Osteoblast (primary cell): ENCODE results near the gene CPEB3. TPM values are rescaled to one million over a fixed set of nuclear protein-coding genes. Genes with fewer than 3 reads are reported as not detected.

Experiments
- DNase-seq: peaks from one replicate; pipeline ENCODE4 v3.0.0; 2011; ENCODE audit warnings: low spot score, mixed read lengths; ENCODE audit not compliant: insufficient read length; ENCODE audit errors: missing footprints
- H2AFZ ChIP-seq: 2 replicates; pipeline ENCODE4 v1.6.0; 2011; ENCODE audit warnings: mild to moderate bottlenecking, low read length
- H3K27ac ChIP-seq: 2 replicates; pipeline ENCODE4 v1.5.1; 2011; ENCODE audit warnings: mild to moderate bottlenecking, low read depth, low read length, moderate library complexity
- H3K27me3 ChIP-seq: 2 replicates; pipeline ENCODE4 v1.6.0; 2012; ENCODE audit warnings: mild to moderate bottlenecking, control low read depth, inconsistent platforms, low read length, moderate library complexity; ENCODE audit not compliant: insufficient read depth
- H3K36me3 ChIP-seq: 2 replicates; pipeline ENCODE4 v1.5.1; 2011; ENCODE audit warnings: mild to moderate bottlenecking, low read length, control low read depth, moderate library complexity; ENCODE audit not compliant: insufficient read depth
- H3K4me1 ChIP-seq: 2 replicates; pipeline ENCODE4 v1.5.1; 2011; ENCODE audit warnings: mild to moderate bottlenecking, low read length, control low read depth, moderate library complexity; ENCODE audit not compliant: insufficient read depth
- H3K4me2 ChIP-seq: 2 replicates; pipeline ENCODE4 v1.6.0; 2011; ENCODE audit warnings: mild to moderate bottlenecking, low read length; ENCODE audit not compliant: insufficient read depth
- H3K4me3 ChIP-seq: fragments of 200-600 bp; sonication (generic); 3 replicates; pipeline ENCODE4 v1.5.1; 2012; ENCODE audit warnings: mild to moderate bottlenecking, low read length, inconsistent platforms; ENCODE audit not compliant: insufficient read depth
- H3K79me2 ChIP-seq: 2 replicates; pipeline ENCODE4 v1.6.0; 2012; ENCODE audit warnings: mild to moderate bottlenecking, low read length, control low read depth, inconsistent platforms; ENCODE audit not compliant: insufficient read depth
- H3K9me3 ChIP-seq: 2 replicates; pipeline ENCODE4 v1.5.1; 2011; ENCODE audit warnings: low read depth, low read length, control low read depth
- H4K20me1 ChIP-seq: 2 replicates; pipeline ENCODE4 v1.6.0; 2012; ENCODE audit warnings: mild to moderate bottlenecking, low read length, control low read depth; ENCODE audit not compliant: insufficient read depth
- total RNA-seq: library from RNA; depleted of rRNA; stranded (reverse); fragments of >200 nt; gene quantifications from 2 replicates; pipeline ENCODE4 v1.2.3, GENCODE V29; 2012
- TF ChIP-seq, protein P1 (sequence below): IDR thresholded peaks from 2 replicates; pipeline ENCODE4 v1.5.1; 2011; ENCODE audit warnings: mild to moderate bottlenecking, low read depth, low read length, moderate library complexity; ENCODE audit errors: extremely low read depth

CPEB3 gene
- total RNA-seq, 1 donor = 1.1 TPM

DNA sequence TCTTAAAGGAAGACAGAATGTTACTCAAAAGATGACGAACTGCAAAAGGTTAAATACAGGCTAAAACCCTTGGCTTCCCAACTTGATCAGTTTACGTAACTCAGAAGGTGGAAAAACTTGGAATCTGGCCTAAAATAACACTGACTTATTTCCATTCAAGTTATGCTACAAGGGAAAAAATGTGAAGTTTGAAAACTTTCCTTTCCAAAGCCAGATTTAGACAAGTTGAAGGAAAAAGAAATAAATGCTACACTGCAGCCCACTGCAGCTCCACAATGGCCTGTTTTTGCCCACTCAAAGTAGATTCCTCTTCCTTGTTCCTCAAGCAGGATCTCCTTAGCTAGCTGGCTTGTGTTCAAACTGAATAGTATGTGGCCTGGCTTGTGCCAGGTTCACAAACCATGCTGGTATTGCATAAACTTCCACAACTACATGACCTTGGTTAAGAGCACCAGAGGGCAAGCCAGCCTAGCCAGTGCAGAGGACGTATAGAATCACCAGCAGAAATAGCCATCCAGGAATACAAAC is 166.2 kb downstream of the CPEB3 start:
- H3K27me3 ChIP-seq = no peaks in the 10 kb centered on the region
- no peaks in the 10 kb centered on the region for H3K36me3 ChIP-seq
- H4K20me1 ChIP-seq = peaks cover 11% of the 10 kb centered on the region
- H3K4me2 ChIP-seq = peak overlapping the region; percentile 45
- H2AFZ ChIP-seq = no peak overlapping the region
- H3K4me1 ChIP-seq = peaks cover 24% of the 10 kb centered on the region
- DNase-seq = peak; percentile 69
- no peaks in the 10 kb centered on the region for H3K79me2 ChIP-seq
- peak overlapping the region; percentile 6 for H3K4me3 ChIP-seq
- H3K9me3 ChIP-seq = no peaks in the 10 kb centered on the region
- H3K27ac ChIP-seq = peak overlapping the region; percentile 9
- TF ChIP-seq, protein P1, sequence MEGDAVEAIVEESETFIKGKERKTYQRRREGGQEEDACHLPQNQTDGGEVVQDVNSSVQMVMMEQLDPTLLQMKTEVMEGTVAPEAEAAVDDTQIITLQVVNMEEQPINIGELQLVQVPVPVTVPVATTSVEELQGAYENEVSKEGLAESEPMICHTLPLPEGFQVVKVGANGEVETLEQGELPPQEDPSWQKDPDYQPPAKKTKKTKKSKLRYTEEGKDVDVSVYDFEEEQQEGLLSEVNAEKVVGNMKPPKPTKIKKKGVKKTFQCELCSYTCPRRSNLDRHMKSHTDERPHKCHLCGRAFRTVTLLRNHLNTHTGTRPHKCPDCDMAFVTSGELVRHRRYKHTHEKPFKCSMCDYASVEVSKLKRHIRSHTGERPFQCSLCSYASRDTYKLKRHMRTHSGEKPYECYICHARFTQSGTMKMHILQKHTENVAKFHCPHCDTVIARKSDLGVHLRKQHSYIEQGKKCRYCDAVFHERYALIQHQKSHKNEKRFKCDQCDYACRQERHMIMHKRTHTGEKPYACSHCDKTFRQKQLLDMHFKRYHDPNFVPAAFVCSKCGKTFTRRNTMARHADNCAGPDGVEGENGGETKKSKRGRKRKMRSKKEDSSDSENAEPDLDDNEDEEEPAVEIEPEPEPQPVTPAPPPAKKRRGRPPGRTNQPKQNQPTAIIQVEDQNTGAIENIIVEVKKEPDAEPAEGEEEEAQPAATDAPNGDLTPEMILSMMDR = no peak

DNA sequence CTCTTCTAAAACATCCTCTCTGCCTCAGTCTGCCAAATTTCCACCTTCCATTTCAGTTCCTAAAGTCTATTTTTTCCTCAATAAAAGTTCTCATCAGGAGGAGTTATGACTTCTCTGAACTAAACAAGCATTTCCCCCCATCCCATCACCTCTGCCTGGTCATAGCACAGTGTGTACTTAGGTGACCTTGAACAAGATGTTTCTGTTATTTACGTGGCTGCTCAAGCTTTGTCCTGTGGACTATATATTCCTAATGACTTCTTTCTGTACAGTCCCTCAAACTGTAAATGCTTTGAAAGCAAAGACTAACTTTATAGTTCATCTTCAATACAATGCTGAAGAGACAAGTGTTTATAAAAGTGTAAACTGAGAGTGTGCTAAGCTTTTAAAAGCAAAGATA is 166.9 kb downstream of the CPEB3 start:
- Histone ChIP-seq H3K27me3 (no peaks in the 10 kb centered on the region), H3K27ac (no peak overlapping the region), H3K9me3 (no peaks in the 10 kb centered on the region), H3K79me2 (no peaks in the 10 kb centered on the region), H3K36me3 (no peaks in the 10 kb centered on the region), H4K20me1 (peaks cover 11% of the 10 kb centered on the region), H2AFZ (no peak overlapping the region), H3K4me1 (peaks cover 24% of the 10 kb centered on the region), H3K4me3 (no peak overlapping the region), H3K4me2 (no peak overlapping the region)
- no peak for DNase-seq
- TF ChIP-seq, protein P1 = no peak

DNA sequence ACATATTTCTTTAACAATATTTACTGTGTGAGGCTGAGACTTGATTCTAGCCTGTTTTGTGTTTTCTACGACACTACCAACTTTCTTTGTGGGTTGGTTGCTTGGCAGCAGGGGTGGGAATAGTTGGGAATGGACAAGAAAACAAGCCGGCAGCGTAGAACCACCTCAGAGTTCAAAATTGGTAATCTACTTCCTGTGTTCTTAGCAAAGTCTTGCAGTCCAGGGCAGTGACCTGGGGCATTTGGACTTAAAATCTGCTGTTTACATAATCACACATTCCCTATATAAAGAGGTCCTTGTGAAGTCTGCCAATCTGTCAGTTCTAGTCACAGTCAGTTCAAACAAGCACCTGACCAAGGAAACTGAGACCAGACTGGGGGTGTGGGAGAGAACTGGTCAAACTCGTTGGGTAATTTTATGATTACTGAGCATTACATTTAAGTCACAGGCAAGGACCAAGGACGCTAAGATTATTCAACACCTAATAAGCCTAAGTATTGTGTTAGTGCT is 167.9 kb downstream of the CPEB3 start:
- Histone ChIP-seq H3K4me2 (no peak overlapping the region), H3K36me3 (no peaks in the 10 kb centered on the region), H3K9me3 (no peaks in the 10 kb centered on the region), H3K27me3 (no peaks in the 10 kb centered on the region), H3K4me3 (no peak overlapping the region), H3K27ac (no peak overlapping the region), H3K4me1 (peaks cover 24% of the 10 kb centered on the region), H3K79me2 (no peaks in the 10 kb centered on the region), H2AFZ (no peak overlapping the region), H4K20me1 (peaks cover 11% of the 10 kb centered on the region)
- TF ChIP-seq, protein P1 = no peak
- peak; percentile 76 for DNase-seq

DNA sequence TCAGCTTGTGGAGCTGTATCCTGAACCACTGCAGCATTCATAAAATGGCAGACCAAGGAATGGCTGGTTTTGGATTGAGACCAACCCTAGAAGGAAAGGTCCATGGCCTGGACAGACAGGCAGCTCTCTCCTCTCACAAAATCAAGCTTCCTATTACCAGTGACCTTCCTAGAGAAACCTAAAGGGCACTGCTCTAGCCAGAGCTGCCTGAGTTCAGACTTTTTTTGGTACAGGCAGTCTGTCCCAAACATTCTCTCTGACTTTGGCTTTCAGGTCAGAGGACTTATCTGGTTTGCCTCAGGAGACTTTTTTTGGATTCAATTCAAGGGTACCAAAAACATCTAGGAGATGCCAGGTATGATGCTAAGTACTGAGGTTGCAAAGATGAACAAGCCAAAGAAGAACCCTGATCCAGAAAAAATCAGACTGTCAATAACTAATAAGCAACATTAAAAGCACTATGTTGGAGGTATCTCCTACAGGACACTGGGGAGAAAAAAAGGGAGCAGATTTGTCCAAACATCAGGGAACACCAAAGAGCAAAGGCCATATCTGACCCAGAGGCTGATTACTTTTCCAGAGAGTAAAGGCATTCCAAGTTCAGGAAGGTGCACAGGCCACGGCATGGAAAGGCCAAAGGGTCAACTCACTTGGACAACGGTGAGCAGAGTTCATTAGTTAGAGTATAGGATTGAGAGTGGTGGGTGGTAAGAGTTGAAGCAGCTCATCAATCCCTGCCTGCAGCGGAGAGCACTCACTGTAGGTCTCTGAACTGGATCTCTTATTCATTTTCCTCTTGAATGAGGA is 169.0 kb downstream of the CPEB3 start:
- peaks cover 24% of the 10 kb centered on the region for H3K4me1 ChIP-seq
- no peak overlapping the region for H3K4me3 ChIP-seq
- TF ChIP-seq, protein P1 = no peak
- no peak for DNase-seq
- H2AFZ ChIP-seq = no peak overlapping the region
- no peaks in the 10 kb centered on the region for H3K9me3 ChIP-seq
- H3K36me3 ChIP-seq = no peaks in the 10 kb centered on the region
- no peak overlapping the region for H3K4me2 ChIP-seq
- H3K79me2 ChIP-seq = no peaks in the 10 kb centered on the region
- H3K27ac ChIP-seq = no peak overlapping the region
- H4K20me1 ChIP-seq = peaks cover 11% of the 10 kb centered on the region
- no peaks in the 10 kb centered on the region for H3K27me3 ChIP-seq
